GM18526 (cell line): ENCODE results near the gene AKAP13.

ENCODE experiments used
- POLR2A ChIP-seq: IDR thresholded peaks from 3 replicates; pipeline ENCODE4 v1.6.1; 2011; ENCODE audit not compliant: insufficient read length; ENCODE audit errors: extremely low read depth

The AKAP13 gene

GRCh38 chr15:85755942-85756341 lies 375.5 kb downstream of the AKAP13 start:
- TF ChIP-seq POLR2A, result no peak

DNA sequence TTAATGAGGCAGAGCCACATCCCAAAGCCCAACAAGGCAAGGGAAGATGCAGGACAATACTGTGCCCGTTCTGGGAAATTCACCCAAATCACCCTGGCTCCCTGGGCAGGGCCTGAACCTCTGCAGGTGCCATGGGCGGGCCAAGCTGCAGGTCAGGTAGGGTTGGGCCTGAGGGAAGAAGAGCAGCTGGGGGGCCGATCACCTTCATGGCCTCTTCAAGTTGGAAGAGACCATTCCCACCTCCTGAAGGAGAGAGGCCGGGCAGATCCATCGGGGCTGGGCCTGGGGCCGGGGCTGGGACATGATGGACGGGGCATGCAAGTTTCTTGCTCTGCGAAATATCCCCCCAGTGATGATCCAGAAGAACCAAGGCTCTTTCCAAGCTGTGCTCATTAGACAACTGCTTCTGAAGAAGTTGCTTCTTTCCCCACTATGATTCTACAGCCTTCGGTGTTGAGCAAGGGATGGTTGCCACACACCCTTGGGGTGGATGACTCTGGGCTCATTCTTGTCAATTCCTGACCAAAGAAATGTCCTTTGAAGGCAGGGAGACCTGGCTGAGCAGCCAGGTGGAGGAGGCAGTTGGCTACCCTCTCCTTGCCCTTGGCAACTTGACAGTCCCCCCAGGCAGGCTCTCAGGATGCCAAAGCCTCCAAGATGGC lies 376.1 kb downstream of the AKAP13 start:
- TF ChIP-seq POLR2A, result no peak

DNA sequence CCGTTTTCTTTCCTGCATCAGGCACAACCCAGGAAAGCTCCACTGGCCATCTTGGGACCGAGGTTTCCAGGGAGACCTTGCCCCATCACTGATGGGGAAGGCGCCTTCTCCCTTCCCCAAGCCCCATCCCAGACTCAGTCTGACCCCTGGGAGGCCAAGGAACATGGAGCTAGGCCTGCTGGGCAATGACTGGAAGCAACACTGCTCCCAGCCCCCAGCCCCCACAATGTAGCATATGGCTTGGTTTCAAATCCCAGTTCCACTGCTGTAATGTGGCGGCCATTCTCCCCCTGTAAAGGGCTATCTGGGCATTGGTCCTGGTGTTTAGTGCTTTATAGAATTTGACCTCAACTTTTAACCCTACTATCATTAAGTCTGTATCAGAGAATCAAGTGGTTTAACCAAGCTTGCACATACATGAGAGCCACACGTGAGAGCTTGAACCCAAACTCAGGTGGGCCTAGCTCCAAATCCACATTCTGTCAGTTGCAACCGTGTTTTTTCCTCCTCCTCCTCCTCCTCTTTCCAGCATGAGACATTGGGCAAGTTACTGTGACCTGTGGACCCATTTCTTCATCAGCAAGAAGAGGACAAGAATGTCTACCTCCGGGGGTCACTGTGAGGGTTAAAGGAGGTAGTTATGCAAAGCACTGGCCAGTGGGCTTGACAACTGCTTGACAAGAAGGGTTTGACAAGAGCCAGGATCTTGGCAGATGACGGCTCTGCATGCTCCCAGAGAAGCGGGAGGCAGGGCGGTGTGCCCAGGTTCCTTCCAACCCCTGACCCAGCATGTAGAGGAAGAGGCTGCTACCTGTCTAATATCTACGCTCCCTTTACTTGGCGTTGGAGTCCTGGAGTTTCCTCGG lies 376.9 kb downstream of the AKAP13 start:
- TF ChIP-seq POLR2A, result no peak

- no peak for TF ChIP-seq POLR2A
Observed at GRCh38 chr15:85757939-85758654, 377.7 kb downstream of the AKAP13 start.

DNA sequence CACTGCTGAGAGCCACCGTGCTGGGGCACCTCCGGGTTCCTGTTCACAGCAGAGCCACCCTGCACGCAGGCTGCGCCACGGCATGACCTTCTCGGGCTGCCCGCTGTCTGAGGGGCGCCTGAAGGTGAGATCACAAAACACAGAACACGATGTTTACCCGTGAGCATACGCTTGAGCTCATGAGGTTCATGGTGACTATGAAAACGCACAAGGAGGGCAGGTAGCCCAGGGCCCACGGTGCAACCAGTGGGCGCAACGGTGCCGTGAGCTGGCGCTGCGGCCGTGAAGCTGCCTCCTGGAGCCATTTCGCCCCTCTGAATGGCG lies 378.2 kb downstream of the AKAP13 start:
- TF ChIP-seq POLR2A, result no peak

- TF ChIP-seq POLR2A, result no peak
Observed at GRCh38 chr15:85759376-85759775, 379.0 kb downstream of the AKAP13 start.

DNA sequence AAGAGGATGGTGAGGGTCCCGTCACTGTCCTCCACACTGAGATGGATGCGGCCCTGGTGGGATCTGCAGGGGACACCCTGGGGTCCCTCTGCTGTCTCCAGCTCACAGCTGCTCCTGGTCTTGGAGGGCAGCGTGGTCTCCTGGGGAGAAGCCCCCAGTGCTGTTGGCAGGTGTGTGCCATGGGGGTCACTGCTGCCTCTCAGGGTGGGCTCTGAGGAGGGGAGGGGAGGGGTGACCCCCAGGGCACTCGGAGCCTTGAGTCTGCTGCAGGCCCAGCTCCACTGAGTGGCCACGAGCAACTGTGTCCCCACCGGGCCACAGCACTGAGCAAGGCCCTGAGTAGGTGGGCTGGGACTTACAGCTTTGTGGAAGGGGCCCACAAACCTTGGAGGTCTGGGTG lies 379.6 kb downstream of the AKAP13 start:
- TF ChIP-seq POLR2A, result no peak

DNA sequence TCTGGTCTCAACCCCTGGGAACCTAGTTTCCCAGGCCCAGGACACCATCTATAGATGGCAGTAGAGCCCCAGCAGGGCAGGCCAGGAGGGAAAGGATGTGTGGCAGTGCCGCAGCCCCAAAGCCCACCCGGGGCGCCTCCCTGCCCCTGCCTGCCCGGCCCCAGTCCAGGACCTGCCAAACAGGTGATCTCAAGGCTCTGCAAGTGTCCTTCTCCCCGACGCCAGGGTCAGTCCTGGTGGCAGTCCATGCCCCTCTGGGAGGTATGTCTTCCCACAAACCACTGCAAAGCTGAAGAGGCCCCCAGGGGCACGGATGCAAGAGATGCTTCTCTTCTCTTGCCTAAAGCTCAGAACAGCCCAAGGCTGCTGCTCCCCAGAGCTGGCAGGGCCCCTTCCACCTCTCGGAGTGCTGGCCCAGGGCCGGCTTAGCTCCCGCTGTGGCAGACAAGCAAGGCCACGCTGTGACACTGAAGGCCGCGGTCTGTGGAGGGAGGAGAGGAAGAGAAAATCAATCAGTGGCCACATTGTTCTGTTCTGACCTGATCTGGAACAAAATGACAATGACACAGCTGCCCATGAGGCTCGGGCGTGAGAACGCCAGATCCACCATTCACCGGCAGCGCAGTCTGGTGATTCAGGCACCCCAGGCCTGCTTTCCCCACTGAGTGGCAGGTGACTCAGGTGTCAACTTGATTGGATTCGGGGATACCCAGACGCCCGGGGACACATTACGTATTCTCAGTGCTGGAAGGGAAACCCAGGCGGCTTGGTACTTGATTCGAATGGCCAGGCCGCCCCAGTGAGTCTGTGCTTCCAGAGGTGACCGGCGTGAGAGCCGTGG lies 380.3 kb downstream of the AKAP13 start:
- no peak for TF ChIP-seq POLR2A

- no peak for TF ChIP-seq POLR2A
Observed at GRCh38 chr15:85761635-85762034, 381.2 kb downstream of the AKAP13 start.

- no peak for TF ChIP-seq POLR2A
Observed at GRCh38 chr15:85762039-85762755, 381.8 kb downstream of the AKAP13 start.

DNA sequence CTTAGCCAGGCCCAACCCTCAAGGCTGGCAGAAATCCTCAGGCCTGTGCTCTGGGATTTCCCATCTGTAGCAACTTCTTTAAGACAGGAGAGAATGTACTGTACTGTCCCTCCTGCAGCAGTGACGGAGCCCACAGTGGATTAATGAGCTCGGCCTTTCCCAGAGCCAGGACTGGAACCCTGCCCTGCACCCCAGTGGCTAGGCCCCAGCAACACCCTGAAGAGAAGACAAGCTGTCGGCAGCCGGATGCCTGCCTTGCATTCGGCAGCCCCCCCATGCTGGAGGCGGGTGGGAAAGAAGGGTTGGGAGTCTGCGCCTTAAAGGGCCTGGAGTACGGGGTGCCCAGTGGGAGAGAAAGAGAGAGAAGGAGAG lies 382.3 kb downstream of the AKAP13 start:
- no peak for TF ChIP-seq POLR2A

GRCh38 chr15:85763157-85763556 lies 382.8 kb downstream of the AKAP13 start:
- no peak for TF ChIP-seq POLR2A

DNA sequence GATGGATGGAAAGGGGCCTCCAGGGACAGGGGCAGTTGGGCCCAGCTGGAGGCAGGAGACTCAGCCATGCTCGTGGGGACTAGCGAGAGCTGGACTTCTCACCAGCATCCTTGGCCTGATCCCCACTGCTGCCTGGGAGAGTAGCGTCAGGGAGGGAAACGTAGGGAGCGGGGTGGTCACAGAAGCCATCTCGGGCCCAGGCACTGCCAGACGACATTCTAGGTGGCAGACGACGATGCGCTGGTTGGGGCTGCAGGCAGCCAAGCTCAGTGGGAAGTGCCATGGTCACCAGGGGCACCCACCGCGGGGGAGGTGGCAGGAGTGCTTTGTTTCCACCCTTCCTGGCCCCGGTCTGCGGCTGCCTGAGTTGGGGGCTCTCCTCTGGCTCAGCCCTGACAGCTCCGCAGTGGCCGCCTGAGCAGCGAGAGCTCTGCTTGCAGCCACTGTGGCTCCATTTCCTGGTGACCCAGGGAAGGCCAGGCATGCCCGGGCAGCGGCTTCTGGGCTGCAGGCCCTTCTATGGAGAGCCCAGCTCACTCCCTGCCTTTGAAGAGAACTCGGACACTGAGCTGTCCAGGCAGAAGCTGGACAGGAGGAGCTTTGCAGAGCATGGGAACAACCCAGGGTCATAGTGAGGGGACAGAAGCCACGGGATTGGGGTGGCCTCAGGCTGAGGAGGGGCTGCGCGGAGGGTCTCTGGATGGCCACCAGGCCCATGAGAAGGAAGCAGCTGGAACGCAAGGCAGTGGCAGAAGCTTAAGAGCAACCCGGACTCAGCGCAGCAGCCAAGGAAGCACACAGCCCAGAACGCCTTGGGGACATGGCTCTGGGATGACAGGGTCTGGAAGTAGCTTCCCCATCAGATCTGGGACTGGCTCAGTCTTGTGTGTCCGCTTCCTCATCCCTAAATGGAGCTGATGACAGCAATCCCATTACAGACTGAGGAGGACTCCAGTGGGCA lies 383.6 kb downstream of the AKAP13 start:
- no peak for TF ChIP-seq POLR2A
